ENCODE data around the gene XRCC5. TPM values are rescaled to one million over a fixed set of nuclear protein-coding genes. Genes with fewer than 3 reads are reported as not detected.

Gene XRCC5
- total and polyA plus RNA-seq, 2 of the 8 experiments (the other 6 are each of a cell fraction or from before 2014, with no cell fraction given), result 308 to 644 TPM

DNA sequence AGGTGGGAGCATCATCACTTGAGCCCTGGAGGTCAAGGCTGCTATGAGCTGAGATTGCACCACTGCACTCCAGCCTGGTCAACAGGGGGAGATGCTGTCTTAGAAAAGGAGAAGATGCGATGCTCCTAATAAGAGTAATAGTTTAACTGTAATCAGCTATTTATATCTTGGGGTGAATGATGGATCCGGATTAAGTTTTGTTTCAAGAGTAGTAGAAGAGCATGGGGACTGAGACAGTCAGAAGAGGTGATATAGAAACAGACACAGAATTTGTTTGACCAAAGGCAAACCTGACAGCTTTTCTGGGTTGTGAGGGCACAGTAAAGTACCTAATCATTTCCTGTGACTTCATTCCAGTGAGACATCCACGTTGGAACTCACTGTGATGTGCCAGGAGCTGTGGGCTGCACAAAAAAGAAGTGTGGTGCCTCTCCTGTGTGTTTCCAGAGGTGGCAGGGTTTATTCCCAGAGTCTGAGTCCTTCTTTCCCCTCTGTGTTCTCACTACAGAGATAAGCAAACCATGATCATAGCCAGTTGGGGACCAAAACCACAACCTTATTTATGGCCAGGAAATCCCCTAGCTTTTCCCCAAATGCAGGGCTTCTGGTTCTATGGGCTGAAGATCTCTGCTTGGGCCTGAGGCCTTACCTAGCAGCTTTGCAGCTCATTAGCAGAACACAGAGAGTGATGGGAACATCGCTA lies 113.7 kb downstream of the XRCC5 start:
- H2BK20ac ChIP-seq (ENCODE audit: low read length), result no peak overlapping the region
- ChIA-PET CTCF (ENCODE audit: partially characterized antibody) (interaction anchor here (0.6 to 7.1 kb wide), 52 partner anchors 10 to 447 kb away, joined by 3 to 105 read pairs (median 4); partner anchors contain the start of gene RPL37A), POLR2A (ENCODE audit: partially characterized antibody) (interaction anchor here (0.7 to 3.0 kb wide), 9 partner anchors 11 to 284 kb away, joined by 3 to 15 read pairs (median 4); partner anchors contain the start of gene RPL37A)
- DNase-seq (ENCODE audit: low read depth in 1 of 2, low spot score in 2 of 2) (no peak), FAIRE-seq (no peak)
- no peak overlapping the region for H2BK5ac ChIP-seq (ENCODE audit: low read depth, low read length)
- TF ChIP-seq RAD21 (IDR thresholded peaks at IDR 0.05 in 1 of 2, conservative IDR thresholded peaks at IDR 0.05 in 1 of 2; ENCODE audit: low read depth in 2 of 2, low read length in 2 of 2), result peak; percentile 87
- no peak for TF ChIP-seq RFX5 (IDR thresholded peaks at IDR 0.05; ENCODE audit: borderline replicate concordance, low read depth, low read length)
- TF ChIP-seq, protein P1, sequence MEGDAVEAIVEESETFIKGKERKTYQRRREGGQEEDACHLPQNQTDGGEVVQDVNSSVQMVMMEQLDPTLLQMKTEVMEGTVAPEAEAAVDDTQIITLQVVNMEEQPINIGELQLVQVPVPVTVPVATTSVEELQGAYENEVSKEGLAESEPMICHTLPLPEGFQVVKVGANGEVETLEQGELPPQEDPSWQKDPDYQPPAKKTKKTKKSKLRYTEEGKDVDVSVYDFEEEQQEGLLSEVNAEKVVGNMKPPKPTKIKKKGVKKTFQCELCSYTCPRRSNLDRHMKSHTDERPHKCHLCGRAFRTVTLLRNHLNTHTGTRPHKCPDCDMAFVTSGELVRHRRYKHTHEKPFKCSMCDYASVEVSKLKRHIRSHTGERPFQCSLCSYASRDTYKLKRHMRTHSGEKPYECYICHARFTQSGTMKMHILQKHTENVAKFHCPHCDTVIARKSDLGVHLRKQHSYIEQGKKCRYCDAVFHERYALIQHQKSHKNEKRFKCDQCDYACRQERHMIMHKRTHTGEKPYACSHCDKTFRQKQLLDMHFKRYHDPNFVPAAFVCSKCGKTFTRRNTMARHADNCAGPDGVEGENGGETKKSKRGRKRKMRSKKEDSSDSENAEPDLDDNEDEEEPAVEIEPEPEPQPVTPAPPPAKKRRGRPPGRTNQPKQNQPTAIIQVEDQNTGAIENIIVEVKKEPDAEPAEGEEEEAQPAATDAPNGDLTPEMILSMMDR (IDR thresholded peaks at IDR 0.05; ENCODE audit: control extremely low read depth in 1 of 3, insufficient read depth in 1 of 3, low read depth in 1 of 3, low read length in 3 of 3), result peak; percentile 71 to 77 (median 76)
- H4K5ac ChIP-seq (ENCODE audit: insufficient read length, low read depth, low read length), result no peak overlapping the region
- no peak overlapping the region for H3K4me2 ChIP-seq (ENCODE audit: insufficient read depth in 1 of 2, low read depth in 2 of 2, low read length in 2 of 2)
- no peak overlapping the region for H3K56ac ChIP-seq (replicated peaks; ENCODE audit: insufficient read length, low read depth, low read length)
- H3K27ac ChIP-seq (ENCODE audit: low read depth, low read length), result no peak overlapping the region
- no peak overlapping the region for H3K14ac ChIP-seq (ENCODE audit: insufficient read length)
- no peaks in the 10 kb centered on the region for H3K4me1 ChIP-seq (replicated peaks in 1 of 4; ENCODE audit: control insufficient read depth in 3 of 4, insufficient read depth in 4 of 4, low read length in 3 of 4)
- H4K20me1 ChIP-seq (replicated peaks in 1 of 2; ENCODE audit: control insufficient read depth in 1 of 2, insufficient read depth in 2 of 2, low read length in 2 of 2), result no peaks in the 10 kb centered on the region
- no peak overlapping the region for H3K23ac ChIP-seq (ENCODE audit: insufficient read length)
- H2BK12ac ChIP-seq (ENCODE audit: low read depth, low read length), result no peak overlapping the region
- H2BK15ac ChIP-seq (ENCODE audit: low read length), result no peak overlapping the region
- no peaks in the 10 kb centered on the region; a peak in 1 of 8 replicates for H3K36me3 ChIP-seq (ENCODE audit: control insufficient read depth in 2 of 4, insufficient read depth in 4 of 4, low read length in 3 of 4)
- no peak overlapping the region for H3K9ac ChIP-seq (replicated peaks in 1 of 4; ENCODE audit: extremely low read depth in 1 of 4, low read depth in 3 of 4, low read length in 3 of 4)
- no peak overlapping the region for H2BK120ac ChIP-seq (replicated peaks; ENCODE audit: low read depth, low read length)
- H3K4ac ChIP-seq (replicated peaks; ENCODE audit: insufficient read length, low read depth, low read length), result no peak overlapping the region
- H3K27me3 ChIP-seq (replicated peaks in 1 of 4; ENCODE audit: control insufficient read depth in 3 of 4, extremely low read depth in 1 of 4, insufficient read depth in 3 of 4, low read length in 3 of 4), result no peaks in the 10 kb centered on the region
- no peaks in the 10 kb centered on the region for H3K79me1 ChIP-seq (ENCODE audit: low read depth, low read length)
- H4K8ac ChIP-seq (ENCODE audit: extremely low read depth, insufficient read depth, low read length), result no peak overlapping the region
- H3K4me3 ChIP-seq (ENCODE audit: extremely low read depth in 1 of 4, insufficient read depth in 2 of 4, low read depth in 3 of 4, low read length in 4 of 4), result no peak overlapping the region
- H3K79me2 ChIP-seq (ENCODE audit: control insufficient read depth in 1 of 2, insufficient read depth in 2 of 2, low read length in 2 of 2), result no peaks in the 10 kb centered on the region
- no peak overlapping the region for H2AFZ ChIP-seq (ENCODE audit: low read length)
- H2AK5ac ChIP-seq (ENCODE audit: low read depth, low read length), result no peak overlapping the region
- H3K9me3 ChIP-seq (ENCODE audit: insufficient read depth in 2 of 2, low read depth in 1 of 2, low read length in 1 of 2), result no peaks in the 10 kb centered on the region
- no peak overlapping the region for H4K91ac ChIP-seq (replicated peaks; ENCODE audit: insufficient read length, low read length)
- WGBS, 2 experiments (ENCODE audit: extremely low coverage in 1 of 2, insufficient coverage in 1 of 2, insufficient read length in 1 of 2, insufficient replicate concordance in 2 of 2, low coverage in 1 of 2, low lambda C conversion rate in 2 of 2, missing lambda C conversion rate in 1 of 2), result 80% methylated on average over 4 of the region's 4 CpGs; no CpG with 5 or more reads in 1 of the 2 experiments
- no peak overlapping the region for H3K18ac ChIP-seq (ENCODE audit: extremely low read depth, low read length)
- H3K23me2 ChIP-seq (ENCODE audit: low read depth, low read length), result no peaks in the 10 kb centered on the region

Measured in H1 (cell line).